SK-N-SH treated with all-trans-retinoic acid at 6 μM for 48 hours (cell line): ENCODE data around the gene NEK11.

Experiments used
- ATAC-seq: fragments of 200-7000 bp; cut with Tn5 transposase; 3 replicates; pipeline ENCODE4 v1.9.1; 2020; ENCODE audit warnings: mild to moderate bottlenecking, moderate library complexity
- ARNTL ChIP-seq: fragments of 450-650 bp; formaldehyde crosslinking; IDR thresholded peaks from 2 replicates; pipeline ENCODE4 v1.5.0; 2020; ENCODE audit warnings: low read depth, mild to moderate bottlenecking, moderate library complexity, borderline replicate concordance
- BACH2 ChIP-seq: fragments of 250-450 bp; sonication (Bioruptor Pico); IDR thresholded peaks from 2 replicates; pipeline ENCODE4 v1.9.0; 2021; ENCODE audit warnings: mild to moderate bottlenecking, borderline replicate concordance
- CREB5 ChIP-seq: fragments of 250-450 bp; sonication (Bioruptor Pico); IDR thresholded peaks from 2 replicates; pipeline ENCODE4 v1.5.1; 2020; ENCODE audit warnings: low read depth, mild to moderate bottlenecking, moderate library complexity
- CSDC2 ChIP-seq: fragments of 250-450 bp; sonication (Bioruptor Pico); IDR thresholded peaks from 2 replicates; pipeline ENCODE4 v1.5.0; 2020; ENCODE audit warnings: mild to moderate bottlenecking, moderate library complexity
- CSRNP3 ChIP-seq: fragments of 250-450 bp; sonication (Bioruptor Pico); IDR thresholded peaks from 2 replicates; pipeline ENCODE4 v1.5.1; 2021; ENCODE audit warnings: mild to moderate bottlenecking, moderate library complexity
- GLIS3 ChIP-seq: fragments of 250-450 bp; sonication (Bioruptor Pico); IDR thresholded peaks from 2 replicates; pipeline ENCODE4 v1.5.0; 2020; ENCODE audit warnings: mild to moderate bottlenecking, moderate library complexity
- OSR1 ChIP-seq: fragments of 250-450 bp; sonication (Bioruptor Pico); IDR thresholded peaks from 2 replicates; pipeline ENCODE4 v1.8.0; 2022; ENCODE audit warnings: moderate library complexity, mild to moderate bottlenecking, inconsistent platforms
- PATZ1 ChIP-seq: fragments of 250-450 bp; sonication (Bioruptor Pico); IDR thresholded peaks from 2 replicates; pipeline ENCODE4 v1.8.0; 2020; ENCODE audit warnings: mild to moderate bottlenecking, moderate library complexity, borderline replicate concordance
- POU6F1 ChIP-seq: fragments of 250-450 bp; sonication (Bioruptor Pico); IDR thresholded peaks from 2 replicates; pipeline ENCODE4 v1.8.0; 2021; ENCODE audit warnings: low read depth, mild to moderate bottlenecking, moderate library complexity, borderline replicate concordance
- PPARA ChIP-seq: fragments of 250-450 bp; sonication (Bioruptor Pico); IDR thresholded peaks from 2 replicates; pipeline ENCODE4 v1.5.0; 2020; ENCODE audit warnings: mild to moderate bottlenecking, borderline replicate concordance
- RARB ChIP-seq: fragments of 250-450 bp; sonication (Bioruptor Pico); IDR thresholded peaks from 2 replicates; pipeline ENCODE4 v1.8.0; 2021; ENCODE audit warnings: mild to moderate bottlenecking, moderate library complexity
- SNAI2 ChIP-seq: fragments of 250-450 bp; sonication (Bioruptor Pico); IDR thresholded peaks from 2 replicates; pipeline ENCODE4 v1.5.0; 2020; ENCODE audit warnings: mild to moderate bottlenecking, moderate library complexity
- TCF4 ChIP-seq: fragments of 250-450 bp; sonication (Bioruptor Pico); IDR thresholded peaks from 2 replicates; pipeline ENCODE4 v1.8.0; 2021; ENCODE audit warnings: mild to moderate bottlenecking, moderate library complexity, borderline replicate concordance
- TOX ChIP-seq: fragments of 250-450 bp; sonication (Bioruptor Pico); IDR thresholded peaks from 2 replicates; pipeline ENCODE4 v1.8.0; 2021; ENCODE audit warnings: mild to moderate bottlenecking, moderate library complexity, borderline replicate concordance
- TSHZ2 ChIP-seq: fragments of 250-450 bp; sonication (Bioruptor Pico); IDR thresholded peaks from 2 replicates; pipeline ENCODE4 v1.5.0; 2020; ENCODE audit warnings: mild to moderate bottlenecking, moderate library complexity
- ZC3H10 ChIP-seq: fragments of 250-450 bp; sonication (Bioruptor Pico); IDR thresholded peaks from 2 replicates; pipeline ENCODE4 v1.5.1; 2021; ENCODE audit warnings: mild to moderate bottlenecking, moderate library complexity
- ZFP30 ChIP-seq: fragments of 450-650 bp; formaldehyde crosslinking; IDR thresholded peaks from 2 replicates; pipeline ENCODE4 v1.5.0; 2022; ENCODE audit warnings: mild to moderate bottlenecking, moderate library complexity
- ZNF565 ChIP-seq: fragments of 450-650 bp; formaldehyde crosslinking; conservative IDR thresholded peaks from 2 replicates; pipeline ENCODE4 v1.5.0; 2020; ENCODE audit warnings: low read depth, mild to moderate bottlenecking, moderate library complexity
- ZNF70 ChIP-seq: fragments of 450-650 bp; formaldehyde crosslinking; IDR thresholded peaks from 2 replicates; pipeline ENCODE4 v1.5.0; 2020; ENCODE audit warnings: mild to moderate bottlenecking, moderate library complexity
- ZNF8 ChIP-seq: fragments of 450-650 bp; formaldehyde crosslinking; IDR thresholded peaks from 2 replicates; pipeline ENCODE4 v1.5.0; 2020; ENCODE audit warnings: mild to moderate bottlenecking, moderate library complexity

NEK11 gene

GRCh38 chr3:131285456-131285855, 258.8 kb downstream of the NEK11 start:
- TF ChIP-seq OSR1 (no peak), RARB (CRISPR knock-in tag) (no peak), ZNF8 (no peak), BACH2 (CRISPR knock-in tag) (no peak), PPARA (no peak)
- TF ChIP-seq, all 23 proteins: peak for 0
- ATAC-seq, result no peak

- ATAC-seq, result no peak
- TF ChIP-seq POU6F1 (CRISPR knock-in tag) (no peak), CREB5 (CRISPR knock-in tag) (no peak), PATZ1 (no peak), ZNF565 (CRISPR knock-in tag) (no peak), TSHZ2 (CRISPR knock-in tag) (no peak), TCF4 (CRISPR knock-in tag) (no peak), ZNF70 (CRISPR knock-in tag) (no peak), RARB (CRISPR knock-in tag) (no peak), CSDC2 (CRISPR knock-in tag) (no peak), SNAI2 (CRISPR knock-in tag) (no peak), ARNTL (no peak), ZC3H10 (no peak)
Observed at GRCh38 chr3:131299836-131300235, 273.2 kb downstream of the NEK11 start.

GRCh38 chr3:131303848-131304247, 277.2 kb downstream of the NEK11 start:
- TF ChIP-seq TOX (no peak), ZFP30 (CRISPR knock-in tag) (no peak), TCF4 (CRISPR knock-in tag) (no peak), PATZ1 (no peak), ZC3H10 (no peak), CREB5 (CRISPR knock-in tag) (no peak), ZNF565 (CRISPR knock-in tag) (no peak), OSR1 (no peak), POU6F1 (CRISPR knock-in tag) (no peak), BACH2 (CRISPR knock-in tag) (no peak), ZNF8 (no peak), PPARA (no peak), RARB (CRISPR knock-in tag) (no peak), SNAI2 (CRISPR knock-in tag) (no peak), GLIS3 (CRISPR knock-in tag) (no peak), CSDC2 (CRISPR knock-in tag) (no peak), CSRNP3 (CRISPR knock-in tag) (no peak), ARNTL (no peak)
- no peak for ATAC-seq
